ENCODE measurements around the gene NBEA.

The NBEA gene

DNA sequence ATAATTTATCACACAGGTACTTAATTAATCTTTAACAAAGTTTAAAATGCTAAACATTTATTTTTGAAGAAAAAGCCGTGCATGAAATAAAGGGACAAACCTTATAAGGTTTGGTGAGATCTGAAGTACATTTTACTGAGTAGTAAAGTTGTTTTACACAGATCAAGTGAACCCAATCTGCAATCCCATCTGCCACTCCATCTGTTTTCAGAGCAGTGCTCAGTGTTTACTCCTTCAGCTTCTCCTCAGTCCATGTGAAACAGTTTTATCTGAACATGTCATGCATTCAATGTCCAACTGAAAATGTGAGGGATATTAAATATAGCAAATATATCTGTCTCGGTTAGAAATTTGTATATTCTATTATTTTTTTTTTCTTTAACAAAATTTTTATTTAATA, 367.6 kb downstream of the NBEA start:
- H3K27ac ChIP-seq: no peak overlapping the region
- H3K4me3 ChIP-seq (ENCODE audit: low read depth, low read length): no peak overlapping the region
- in situ Hi-C loops (cut with HindIII; ENCODE audit: low pct_ligation_motif_present, low sequenced_read_pairs): no loop called here
- no peak for TF ChIP-seq CTCF (IDR thresholded peaks at IDR 0.05; ENCODE audit: low read depth, low read length, missing control alignments)
- DNase-seq: no peak
- no peaks in the 10 kb centered on the region for H3K36me3 ChIP-seq (replicated peaks)
- no peaks in the 10 kb centered on the region for H3K27me3 ChIP-seq (replicated peaks)

DNA sequence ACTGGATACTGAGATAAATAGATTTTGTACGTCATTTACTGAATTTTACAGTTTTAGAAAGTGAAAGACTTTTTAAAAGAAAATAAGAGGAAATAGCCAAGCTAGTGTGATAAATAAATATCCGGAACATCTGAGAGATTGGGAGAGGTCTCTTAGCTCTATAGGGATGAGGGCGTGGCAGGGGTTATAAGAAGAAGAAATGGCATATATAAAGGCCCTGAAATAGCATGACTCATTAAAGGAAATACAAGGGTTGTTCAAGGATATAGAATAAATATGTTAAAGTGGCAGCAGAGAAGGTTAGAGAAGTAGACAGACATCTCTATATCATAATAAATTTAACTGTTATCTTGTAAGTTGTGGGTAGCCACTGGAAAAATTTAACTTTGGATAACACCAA, 390.1 kb downstream of the NBEA start:
- in situ Hi-C loops (cut with HindIII; ENCODE audit: low pct_ligation_motif_present, low sequenced_read_pairs): no loop called here
- H3K27me3 ChIP-seq (replicated peaks): no peaks in the 10 kb centered on the region
- no peak overlapping the region for H3K27ac ChIP-seq
- H3K4me3 ChIP-seq (ENCODE audit: low read depth, low read length): no peak overlapping the region
- no peak for TF ChIP-seq CTCF (IDR thresholded peaks at IDR 0.05; ENCODE audit: low read depth, low read length, missing control alignments)
- no peak for DNase-seq
- H3K36me3 ChIP-seq (replicated peaks): no peaks in the 10 kb centered on the region

- in situ Hi-C loops (cut with HindIII; ENCODE audit: low pct_ligation_motif_present, low sequenced_read_pairs): no loop called here
- no peaks in the 10 kb centered on the region for H3K27me3 ChIP-seq (replicated peaks)
- no peak for DNase-seq
Observed at GRCh38 chr13:35333157-35333556, 391.1 kb downstream of the NBEA start.

DNA sequence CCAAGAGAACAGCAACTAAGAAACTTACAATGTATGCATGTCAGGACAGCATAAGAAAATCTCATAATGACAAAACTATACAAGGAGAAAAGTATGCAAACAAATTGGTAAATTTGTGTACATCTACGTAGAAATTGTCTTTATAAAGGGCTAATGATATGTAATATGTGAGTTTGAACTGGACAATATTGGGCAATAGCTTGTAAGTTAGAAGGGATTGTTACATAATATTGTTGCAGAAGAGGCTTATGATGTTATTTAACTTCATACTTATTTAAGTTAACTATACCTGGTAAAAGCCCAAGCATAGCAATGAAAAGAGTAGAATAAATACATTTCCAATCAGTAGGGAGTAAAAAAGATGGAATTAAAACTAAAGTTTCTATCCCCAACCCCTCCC, 400.4 kb downstream of the NBEA start:
- Histone ChIP-seq H3K36me3 (replicated peaks) (no peaks in the 10 kb centered on the region), H3K27me3 (replicated peaks) (no peaks in the 10 kb centered on the region), H3K4me3 (ENCODE audit: low read depth, low read length) (no peak overlapping the region), H3K27ac (no peak overlapping the region)
- no peak for TF ChIP-seq CTCF (IDR thresholded peaks at IDR 0.05; ENCODE audit: low read depth, low read length, missing control alignments)
- in situ Hi-C loops (cut with HindIII; ENCODE audit: low pct_ligation_motif_present, low sequenced_read_pairs): no loop called here
- DNase-seq: no peak

More at GRCh38 chr13:35333157-35333556, 391.1 kb downstream of the NBEA start:
- Histone ChIP-seq H3K4me3 (ENCODE audit: low read depth, low read length) (no peak overlapping the region), H3K27ac (no peak overlapping the region), H3K36me3 (replicated peaks) (no peaks in the 10 kb centered on the region)
- TF ChIP-seq CTCF (IDR thresholded peaks at IDR 0.05; ENCODE audit: low read depth, low read length, missing control alignments): no peak

- in situ Hi-C loops (cut with HindIII; ENCODE audit: low pct_ligation_motif_present, low sequenced_read_pairs): no loop called here
- H3K4me3 ChIP-seq (ENCODE audit: low read depth, low read length): no peak overlapping the region
- no peaks in the 10 kb centered on the region for H3K27me3 ChIP-seq (replicated peaks)
- no peaks in the 10 kb centered on the region for H3K36me3 ChIP-seq (replicated peaks)
- DNase-seq: no peak
- no peak overlapping the region for H3K27ac ChIP-seq
- no peak for TF ChIP-seq CTCF (IDR thresholded peaks at IDR 0.05; ENCODE audit: low read depth, low read length, missing control alignments)
Observed at GRCh38 chr13:35343417-35343816, 401.3 kb downstream of the NBEA start.

- Histone ChIP-seq H3K27me3 (replicated peaks) (no peaks in the 10 kb centered on the region), H3K27ac (no peak overlapping the region), H3K4me3 (ENCODE audit: low read depth, low read length) (no peak overlapping the region), H3K36me3 (replicated peaks) (no peaks in the 10 kb centered on the region)
- no peak for TF ChIP-seq CTCF (IDR thresholded peaks at IDR 0.05; ENCODE audit: low read depth, low read length, missing control alignments)
- no peak for DNase-seq
- in situ Hi-C loops (cut with HindIII; ENCODE audit: low pct_ligation_motif_present, low sequenced_read_pairs): no loop called here
Observed at GRCh38 chr13:35345992-35346391, 403.9 kb downstream of the NBEA start.

Data from brain microvascular endothelial cell (primary cell).